ENCODE results near the gene KDM2A.
"Not testable (repeated sequence)": the region's sequence is repeated elsewhere in the genome, so short reads cannot be mapped to it uniquely, and the experiment has no call there.

KDM2A gene

DNA sequence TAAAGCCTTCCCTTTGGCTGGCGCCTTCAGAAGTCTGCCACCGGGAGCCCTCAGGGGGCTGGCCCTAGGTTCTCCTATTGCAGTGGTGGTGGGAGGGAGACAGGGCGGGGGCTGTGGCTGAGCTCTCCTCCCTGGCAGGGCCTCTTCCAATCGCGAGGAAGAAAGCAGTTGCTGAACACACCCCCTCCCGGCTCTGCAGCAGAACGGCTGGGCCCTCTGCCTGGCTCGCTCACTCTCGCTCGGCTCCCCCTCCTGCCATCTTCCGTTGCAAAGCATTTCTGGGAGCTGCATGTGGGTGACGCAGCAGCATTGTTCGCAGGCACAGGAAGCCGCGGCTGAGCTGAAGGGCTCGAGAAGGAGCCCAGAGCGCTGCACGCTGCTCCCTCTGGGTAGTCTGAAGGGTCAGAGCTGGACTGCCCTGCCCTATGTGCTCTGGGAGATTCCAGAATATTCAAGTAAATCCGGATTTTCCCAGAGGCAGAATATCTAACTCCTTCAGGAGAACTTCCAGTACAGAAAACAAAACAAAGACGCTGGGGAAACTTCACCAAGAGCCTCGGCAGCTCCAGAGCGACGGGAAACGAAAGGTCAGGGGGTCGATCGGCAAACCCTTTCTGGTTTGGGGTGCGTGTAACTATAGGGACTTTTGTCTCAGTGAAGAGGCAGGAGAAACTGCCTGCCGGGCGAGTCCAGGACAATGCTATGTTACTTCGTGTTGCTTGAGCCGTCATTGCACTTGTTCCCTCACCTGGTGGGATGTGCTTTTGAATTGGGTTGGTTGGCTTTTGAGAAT lies 120.9 kb downstream of the KDM2A start:
- no peak for FAIRE-seq

DNA sequence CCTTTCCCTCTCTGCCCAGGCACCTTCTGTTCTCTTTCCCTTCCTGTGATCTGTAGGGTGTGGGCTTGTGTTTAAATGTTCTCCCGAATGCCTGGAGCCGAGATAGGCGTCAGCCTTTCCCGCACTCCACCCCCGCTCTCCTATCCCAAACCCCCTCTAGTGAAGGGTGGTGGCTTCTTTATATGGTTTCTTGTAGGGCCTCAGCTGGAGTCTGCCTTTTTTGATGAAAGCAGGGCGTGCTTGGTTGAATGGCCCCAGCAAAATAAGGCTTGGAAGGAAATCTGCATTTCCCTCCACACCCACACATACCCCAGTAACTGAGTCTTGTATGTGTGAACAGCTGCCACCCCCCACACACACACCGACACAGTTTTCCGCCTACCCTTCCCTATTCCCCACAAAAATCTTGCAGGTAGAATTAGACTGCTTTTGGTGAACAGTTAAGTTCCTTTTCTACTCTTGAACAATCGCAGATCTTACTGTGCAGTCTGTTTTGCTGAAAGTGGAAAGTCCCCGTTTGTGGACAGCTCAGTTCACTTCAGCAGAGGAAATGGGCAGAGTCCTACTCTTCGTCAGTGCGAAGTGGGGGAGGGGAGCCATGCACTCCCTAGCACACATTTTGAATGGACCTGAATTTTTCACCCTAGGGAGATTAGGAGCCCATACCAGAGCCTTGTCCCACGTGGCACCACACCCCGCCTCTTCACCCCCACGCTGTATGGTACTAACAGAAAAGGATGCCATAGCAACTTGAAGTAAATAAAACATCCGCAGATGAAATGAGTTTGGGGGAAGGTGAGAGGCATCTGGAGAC lies 121.7 kb downstream of the KDM2A start:
- no peak for FAIRE-seq

DNA sequence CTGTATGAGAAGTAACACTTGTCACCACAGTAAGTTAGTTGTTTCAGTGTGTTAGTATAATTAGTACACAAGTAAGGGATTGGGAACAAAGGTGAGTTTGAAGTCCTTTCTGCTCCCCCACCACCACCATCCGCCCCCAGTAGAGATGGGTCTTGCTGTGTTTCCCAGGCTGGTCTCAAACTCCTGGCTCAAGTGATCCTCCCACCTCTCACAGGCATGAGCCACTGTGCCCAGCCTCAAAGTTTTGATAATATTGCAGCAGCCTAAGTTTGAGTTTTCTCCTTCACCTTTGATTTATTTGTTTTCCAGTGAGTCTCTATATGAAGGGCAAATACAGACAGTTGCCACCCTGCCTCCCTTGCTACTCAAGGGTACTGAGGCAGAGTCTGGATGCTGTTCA lies 123.5 kb downstream of the KDM2A start:
- no peak for FAIRE-seq

DNA sequence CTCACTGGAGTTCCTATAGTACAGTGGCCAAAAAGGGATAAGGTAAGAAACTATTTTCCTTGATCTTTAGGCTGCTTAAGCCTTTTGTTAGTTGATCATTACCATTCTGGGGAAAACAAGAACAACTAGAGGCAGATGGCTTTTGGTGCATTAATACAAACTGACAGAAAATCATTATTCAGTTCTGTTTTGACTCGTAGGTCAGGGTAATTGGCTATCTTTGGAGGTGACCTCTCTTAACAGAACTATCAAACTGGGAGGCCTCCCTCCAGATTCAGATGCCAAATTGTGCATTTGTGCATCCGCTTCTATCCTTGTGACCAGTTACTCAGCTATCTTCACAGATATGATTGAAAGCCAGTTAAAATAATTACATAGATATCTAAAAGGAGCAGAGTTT lies 124.0 kb downstream of the KDM2A start:
- FAIRE-seq = no peak

DNA sequence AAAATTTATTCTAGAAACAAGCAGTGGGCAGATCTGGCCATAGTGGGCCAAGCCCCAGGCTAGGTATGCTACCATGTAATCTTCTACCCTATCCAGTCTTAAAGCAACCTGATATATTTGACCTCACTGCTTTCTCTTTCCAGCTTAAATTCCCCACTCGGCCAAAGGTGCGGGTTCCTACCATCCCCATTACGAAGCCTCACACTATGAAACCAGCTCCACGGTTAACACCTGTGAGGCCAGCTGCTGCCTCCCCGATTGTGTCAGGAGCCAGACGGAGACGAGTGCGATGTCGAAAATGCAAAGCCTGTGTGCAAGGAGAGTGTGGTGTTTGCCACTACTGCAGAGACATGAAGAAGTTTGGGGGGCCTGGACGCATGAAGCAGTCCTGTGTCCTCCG lies 126.0 kb downstream of the KDM2A start:
- FAIRE-seq = no peak

GRCh38 chr11:67247946-67248550 lies 129.0 kb downstream of the KDM2A start:
- FAIRE-seq = no peak

- no peak for FAIRE-seq
Measured at GRCh38 chr11:67248653-67249052, 129.6 kb downstream of the KDM2A start.

- no peak for FAIRE-seq
Measured at GRCh38 chr11:67250059-67251043, 131.3 kb downstream of the KDM2A start.

DNA sequence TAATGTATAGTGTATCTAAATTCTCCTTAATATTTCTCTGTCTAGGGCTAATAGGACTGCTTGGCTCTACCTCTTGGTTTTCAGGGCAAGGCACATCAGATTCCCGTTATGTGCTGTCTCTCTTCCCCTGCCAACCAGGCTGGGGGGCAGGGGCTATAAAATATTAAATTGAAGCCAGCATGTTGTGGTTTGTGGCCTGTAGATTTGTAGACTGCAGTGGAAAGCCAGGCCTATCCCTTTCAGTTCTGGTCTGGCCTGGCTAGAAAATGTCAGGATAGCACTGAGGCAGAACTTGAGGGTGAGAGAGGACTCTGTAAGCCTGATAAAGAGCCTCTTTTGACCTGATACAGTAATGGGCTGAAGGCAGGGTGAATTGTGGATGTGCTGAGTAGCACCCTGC lies 132.8 kb downstream of the KDM2A start:
- FAIRE-seq = no peak

DNA sequence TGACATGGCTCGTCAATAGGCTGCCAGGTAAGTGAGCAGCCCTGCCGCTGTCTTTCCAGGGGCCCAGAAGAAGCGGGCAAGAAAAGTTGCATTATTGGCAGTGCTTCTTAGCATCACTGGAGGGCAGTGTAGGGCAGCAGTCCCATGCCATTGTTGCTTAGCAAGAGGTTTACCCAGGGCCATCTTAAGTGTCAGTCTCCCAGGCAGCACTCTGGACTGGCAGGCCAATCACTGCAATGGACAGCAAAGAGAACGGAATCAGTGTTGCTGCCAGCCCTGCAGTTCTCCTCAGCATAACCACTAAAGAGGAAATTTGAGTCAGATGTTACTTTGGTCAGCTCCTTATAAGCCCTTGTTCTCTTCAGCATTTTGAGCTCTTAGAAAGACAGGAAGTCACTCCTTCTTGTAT lies 133.8 kb downstream of the KDM2A start:
- FAIRE-seq = no peak

- FAIRE-seq = no peak
Measured at GRCh38 chr11:67253872-67254624, 135.0 kb downstream of the KDM2A start.

- no peak for FAIRE-seq
Measured at GRCh38 chr11:67254798-67255197, 135.7 kb downstream of the KDM2A start.

- no peak for FAIRE-seq
Measured at GRCh38 chr11:67255353-67255752, 136.3 kb downstream of the KDM2A start.

DNA sequence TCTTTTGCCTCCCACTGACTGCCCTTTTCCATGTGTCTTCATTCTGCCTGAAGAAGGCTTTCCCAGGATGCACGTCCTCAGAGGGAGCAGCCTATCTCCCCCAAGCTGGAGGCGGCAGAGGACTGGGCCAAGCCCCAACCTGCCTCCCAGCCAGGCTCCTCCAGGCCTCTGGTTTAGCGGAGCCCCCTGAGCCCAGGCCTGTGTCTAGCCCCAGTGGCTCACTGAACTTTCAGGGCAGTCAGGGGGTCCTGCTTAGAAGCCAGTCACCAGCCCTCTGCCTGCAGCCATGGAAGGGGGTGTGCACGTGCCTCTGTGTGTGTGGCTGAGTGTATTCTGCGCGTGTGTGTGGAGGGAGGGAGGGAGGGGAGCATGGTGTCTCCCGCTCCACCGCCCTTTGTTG lies 136.8 kb downstream of the KDM2A start:
- no peak for FAIRE-seq

GRCh38 chr11:67256477-67257135 lies 137.5 kb downstream of the KDM2A start:
- no peak for FAIRE-seq

GRCh38 chr11:67260406-67260805 lies 141.3 kb downstream of the KDM2A start:
- FAIRE-seq = no peak

DNA sequence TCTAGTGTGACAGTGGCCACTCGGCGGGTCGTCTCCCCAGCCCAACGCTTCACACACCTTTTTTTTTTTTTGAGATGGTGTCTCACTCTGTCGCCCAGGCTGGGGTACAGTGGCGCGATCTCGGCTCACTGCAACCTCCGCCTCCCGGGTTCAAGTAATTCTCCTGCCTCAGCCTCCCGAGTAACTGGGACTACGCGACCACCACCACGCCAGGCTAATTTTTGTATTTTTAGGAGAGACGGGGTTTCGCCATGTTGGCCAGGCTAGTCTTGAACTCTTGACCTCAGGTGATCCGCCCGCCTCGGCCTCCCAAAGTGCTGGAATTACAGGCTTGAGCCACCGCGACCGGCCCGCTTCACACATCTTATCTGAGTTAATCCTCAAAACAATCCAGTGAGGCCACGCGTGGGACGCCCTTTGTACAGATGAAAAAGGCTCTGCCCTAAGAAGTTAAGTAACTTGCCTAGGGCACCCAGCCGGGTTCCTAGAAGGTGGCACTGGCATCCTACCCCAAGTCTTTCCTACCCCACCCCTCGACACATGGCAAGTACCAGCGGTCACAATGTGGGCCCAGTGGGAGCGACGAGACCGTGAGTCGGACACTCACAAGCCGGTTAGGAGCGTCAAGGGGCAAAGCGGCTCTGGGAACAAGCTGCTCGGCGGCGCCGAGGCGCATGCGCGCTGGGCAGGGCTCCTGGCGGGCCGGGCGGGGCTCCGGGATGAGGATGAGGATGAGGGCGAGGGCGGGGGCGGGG lies 142.0 kb downstream of the KDM2A start:
- not testable (repeated sequence) for FAIRE-seq

- FAIRE-seq = no peak
Measured at GRCh38 chr11:67261640-67261945, 142.5 kb downstream of the KDM2A start.

- FAIRE-seq = no peak
Measured at GRCh38 chr11:67261946-67262681, 143.1 kb downstream of the KDM2A start.
